Liver (tissue), 3 donors: ENCODE results near the gene SYCE3.

Experiments used
- CTCF ChIP-seq: fragments of 150-350 bp; IDR thresholded peaks from 2 replicates; pipeline ENCODE4 v1.5.1; 2017; ENCODE audit warnings: improper control_type of control experiment, low read depth, low read length; ENCODE audit not compliant: missing input control
- EGR1 ChIP-seq, 2 donors: IDR thresholded peaks; 2 replicates each; pipeline ENCODE4 v1.6.1; 2016 to 2018; ENCODE audit warnings: antibody characterized with exemption in 2 of 2, low read depth in 2 of 2
- FOXA1 ChIP-seq: IDR thresholded peaks from 2 replicates; pipeline ENCODE4 v1.6.1; 2016; ENCODE audit warnings: antibody characterized with exemption
- GABPA ChIP-seq, 2 donors: IDR thresholded peaks in 1 of 2; conservative IDR thresholded peaks in 1 of 2; 2 replicates each; pipeline ENCODE4 v1.6.1; 2016; ENCODE audit warnings: antibody characterized with exemption in 2 of 2, mild to moderate bottlenecking in 1 of 2, moderate library complexity in 1 of 2
- HNF4A ChIP-seq, 2 donors: conservative IDR thresholded peaks; 2 replicates each; pipeline ENCODE4 v1.6.1; 2016; ENCODE audit warnings: antibody characterized with exemption in 2 of 2, mild to moderate bottlenecking in 2 of 2
- MAX ChIP-seq: IDR thresholded peaks from 2 replicates; pipeline ENCODE4 v1.6.1; 2016; ENCODE audit warnings: antibody characterized with exemption
- RAD21 ChIP-seq, 2 donors: IDR thresholded peaks; 2 replicates each; pipeline ENCODE4 v1.6.1; 2016; ENCODE audit warnings: antibody characterized with exemption in 2 of 2, mild to moderate bottlenecking in 2 of 2
- REST ChIP-seq: IDR thresholded peaks from 2 replicates; pipeline ENCODE4 v1.6.1; 2016; ENCODE audit warnings: antibody characterized with exemption, mild to moderate bottlenecking
- RXRA ChIP-seq, 2 donors: IDR thresholded peaks; 2 replicates each; pipeline ENCODE4 v1.6.1; 2017 to 2018; ENCODE audit warnings: antibody characterized with exemption in 2 of 2, mild to moderate bottlenecking in 1 of 2
- SP1 ChIP-seq: IDR thresholded peaks from 2 replicates; pipeline ENCODE4 v1.6.1; 2018; ENCODE audit warnings: antibody characterized with exemption, mild to moderate bottlenecking
- TAF1 ChIP-seq: conservative IDR thresholded peaks from 2 replicates; pipeline ENCODE4 v1.6.1; 2016; ENCODE audit warnings: antibody characterized with exemption, mild to moderate bottlenecking
- YY1 ChIP-seq: IDR thresholded peaks from 2 replicates; pipeline ENCODE4 v1.6.1; 2016; ENCODE audit warnings: antibody characterized with exemption, mild to moderate bottlenecking
- ZBTB33 ChIP-seq: IDR thresholded peaks from 2 replicates; pipeline ENCODE4 v1.6.1; 2016; ENCODE audit warnings: antibody characterized with exemption
- donor health status: healthy.
- donor health status: healthy.

GRCh38 chr22:50556703-50557102, 6.0 kb downstream of the SYCE3 start:
- TF ChIP-seq CTCF (no peak), SP1 (no peak), ZBTB33 (no peak), YY1 (no peak), GABPA (IDR thresholded peaks at IDR 0.05 in 1 of 2, conservative IDR thresholded peaks at IDR 0.05 in 1 of 2) (no peak), RXRA (IDR thresholded peaks at IDR 0.05) (no peak), RAD21 (IDR thresholded peaks at IDR 0.05) (no peak), FOXA1 (no peak), TAF1 (no peak), MAX (no peak), REST (no peak), HNF4A (conservative IDR thresholded peaks at IDR 0.05) (no peak), EGR1 (IDR thresholded peaks at IDR 0.05; ENCODE audit: low read depth in 2 of 2) (no peak)
